ENCODE results near the gene ENTPD5.
"Not testable (repeated sequence)": the region's sequence is repeated elsewhere in the genome, so short reads cannot be mapped to it uniquely, and the experiment has no call there.

The ENTPD5 gene

DNA sequence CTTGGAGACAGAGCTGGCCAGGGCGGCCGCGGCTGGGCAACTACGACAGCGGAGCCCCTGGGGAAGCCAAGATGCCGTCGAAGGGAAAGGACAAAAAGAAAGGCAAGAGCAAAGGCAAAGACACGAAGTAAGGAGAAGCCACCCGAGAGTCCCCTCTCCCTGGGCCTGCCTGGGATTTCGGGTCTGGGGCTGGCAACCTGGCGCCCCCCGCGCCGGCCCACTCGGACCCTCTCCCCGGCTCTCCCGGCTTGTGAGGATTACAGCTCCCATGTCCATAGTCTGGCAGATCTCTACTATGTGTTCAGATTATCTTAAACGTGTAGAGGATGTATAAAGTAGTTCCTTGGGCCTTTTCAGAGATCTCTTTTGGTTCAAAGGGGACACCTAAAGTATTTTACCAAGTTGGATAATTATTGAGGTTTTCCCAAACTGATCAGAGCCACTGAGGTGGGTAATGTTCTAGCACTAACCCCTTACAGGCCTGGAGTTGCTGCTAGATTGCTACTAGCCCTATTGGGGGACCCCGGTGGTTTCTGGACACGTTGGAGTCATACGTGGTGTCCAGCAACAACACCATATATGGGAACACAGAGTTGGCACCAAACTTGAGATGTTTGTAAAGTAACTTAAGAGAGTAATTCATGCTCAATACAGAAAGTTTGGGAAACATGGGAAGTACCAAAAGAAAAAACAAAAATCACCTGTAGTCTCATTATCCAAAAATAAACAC is 485 bp upstream of the ENTPD5 start:
- no peaks in the 10 kb centered on the region for H3K27me3 Mint-ChIP-seq
- H3K36me3 Mint-ChIP-seq (ENCODE audit: low read depth): peaks cover 9% of the 10 kb centered on the region
- no peaks in the 10 kb centered on the region for H3K9me3 Mint-ChIP-seq
- DNase-seq: no peak
- H3K27ac Mint-ChIP-seq: peak overlapping the region; percentile 95
- peaks cover 14% of the 10 kb centered on the region for H3K4me1 Mint-ChIP-seq (ENCODE audit: low read depth)
- peak overlapping the region; percentile 89 for H3K4me3 Mint-ChIP-seq

DNA sequence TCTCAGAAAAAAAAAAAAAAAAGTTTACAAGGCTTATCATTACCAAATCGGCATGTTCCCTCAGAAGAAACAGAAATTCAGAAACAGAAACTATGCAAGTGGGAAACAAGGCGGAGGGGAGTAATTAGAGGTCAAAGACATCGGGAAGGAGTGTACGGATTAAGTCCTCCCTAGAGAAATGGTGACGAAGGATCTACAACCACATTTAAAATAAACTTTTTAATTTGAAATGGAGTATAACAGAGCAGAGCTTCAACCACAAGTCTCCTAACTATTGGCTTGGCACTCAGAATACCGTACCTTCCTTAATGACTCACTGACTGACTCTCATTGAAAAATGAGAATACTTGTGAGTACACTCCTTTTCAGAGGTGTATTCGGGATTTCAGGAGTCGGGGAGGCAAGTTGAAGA is 908 bp downstream of the ENTPD5 start:
- peaks cover 14% of the 10 kb centered on the region for H3K4me1 Mint-ChIP-seq (ENCODE audit: low read depth)
- peak overlapping the region; percentile 97 for H3K27ac Mint-ChIP-seq
- no peaks in the 10 kb centered on the region for H3K27me3 Mint-ChIP-seq
- no peak for DNase-seq
- H3K4me3 Mint-ChIP-seq: peak overlapping the region; percentile 89
- H3K9me3 Mint-ChIP-seq: no peaks in the 10 kb centered on the region
- H3K36me3 Mint-ChIP-seq (ENCODE audit: low read depth): peaks cover 20% of the 10 kb centered on the region

DNA sequence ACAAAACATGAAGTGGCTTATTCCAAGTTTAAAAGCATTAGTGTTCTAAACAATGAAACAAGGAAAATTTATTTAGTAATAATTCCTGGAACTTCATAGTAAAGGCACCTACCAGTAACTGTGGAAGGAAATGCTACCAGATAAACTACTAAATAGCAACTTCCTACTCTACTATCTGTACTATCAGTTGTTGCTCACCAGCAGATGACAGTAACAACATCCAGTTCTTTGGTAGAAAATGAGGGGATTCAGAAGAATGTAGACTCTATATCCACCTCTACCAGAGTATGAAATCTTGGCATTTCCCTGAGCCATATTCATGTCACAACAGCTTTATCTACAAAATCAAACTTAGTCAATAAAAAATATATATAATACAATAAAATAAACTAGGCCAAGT is 3.1 kb downstream of the ENTPD5 start:
- Mint-ChIP-seq H3K4me3 (no peak overlapping the region), H3K27me3 (no peaks in the 10 kb centered on the region), H3K27ac (no peak overlapping the region), H3K4me1 (ENCODE audit: low read depth) (peaks cover 14% of the 10 kb centered on the region), H3K9me3 (no peaks in the 10 kb centered on the region), H3K36me3 (ENCODE audit: low read depth) (peaks cover 29% of the 10 kb centered on the region)
- no peak for DNase-seq

DNA sequence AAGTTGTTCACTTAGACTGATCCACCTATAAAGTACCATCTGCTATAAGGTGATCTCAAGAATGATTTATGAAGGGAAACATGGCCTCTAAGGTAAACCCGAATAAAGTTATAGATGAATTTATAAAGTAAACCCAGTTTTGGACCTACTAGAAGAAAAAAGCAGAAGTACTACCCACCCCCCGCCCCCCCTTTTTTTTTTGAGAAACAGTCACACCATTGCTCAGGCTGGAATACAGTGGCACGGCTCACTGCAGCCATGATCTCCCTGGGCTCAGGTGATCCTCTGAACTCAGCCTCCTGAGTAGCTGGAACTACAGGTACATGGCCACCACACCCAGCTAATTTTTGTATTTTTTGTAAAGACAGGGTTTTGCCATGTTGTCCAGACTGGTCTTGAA is 3.9 kb downstream of the ENTPD5 start:
- Mint-ChIP-seq H3K27ac (no peak overlapping the region), H3K4me3 (no peak overlapping the region), H3K36me3 (ENCODE audit: low read depth) (peaks cover 35% of the 10 kb centered on the region), H3K9me3 (no peaks in the 10 kb centered on the region), H3K4me1 (ENCODE audit: low read depth) (peaks cover 14% of the 10 kb centered on the region), H3K27me3 (no peaks in the 10 kb centered on the region)
- no peak for DNase-seq

DNA sequence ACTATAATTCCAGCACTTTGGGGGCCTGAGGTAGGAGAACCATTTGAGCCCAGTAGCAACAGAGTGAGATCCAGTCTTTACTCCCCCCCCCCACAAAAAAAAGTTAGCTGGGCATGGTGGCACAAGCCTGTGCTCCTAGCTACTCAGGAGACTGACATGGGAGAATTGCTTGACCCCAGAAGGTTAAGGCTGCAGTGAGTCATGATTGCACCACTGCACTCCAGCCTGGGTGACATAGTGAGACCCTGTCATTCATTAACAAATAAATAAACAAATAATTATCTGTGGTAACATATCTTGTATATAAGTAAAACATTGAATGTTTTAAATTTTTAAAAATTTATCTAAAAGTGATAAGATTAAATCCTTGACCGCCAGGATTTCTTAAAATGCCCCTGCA is 4.8 kb downstream of the ENTPD5 start:
- Mint-ChIP-seq H3K4me3 (no peak overlapping the region), H3K9me3 (no peaks in the 10 kb centered on the region), H3K27me3 (no peaks in the 10 kb centered on the region), H3K27ac (no peak overlapping the region), H3K4me1 (ENCODE audit: low read depth) (peaks cover 6% of the 10 kb centered on the region), H3K36me3 (ENCODE audit: low read depth) (peaks cover 40% of the 10 kb centered on the region)
- no peak for DNase-seq

DNA sequence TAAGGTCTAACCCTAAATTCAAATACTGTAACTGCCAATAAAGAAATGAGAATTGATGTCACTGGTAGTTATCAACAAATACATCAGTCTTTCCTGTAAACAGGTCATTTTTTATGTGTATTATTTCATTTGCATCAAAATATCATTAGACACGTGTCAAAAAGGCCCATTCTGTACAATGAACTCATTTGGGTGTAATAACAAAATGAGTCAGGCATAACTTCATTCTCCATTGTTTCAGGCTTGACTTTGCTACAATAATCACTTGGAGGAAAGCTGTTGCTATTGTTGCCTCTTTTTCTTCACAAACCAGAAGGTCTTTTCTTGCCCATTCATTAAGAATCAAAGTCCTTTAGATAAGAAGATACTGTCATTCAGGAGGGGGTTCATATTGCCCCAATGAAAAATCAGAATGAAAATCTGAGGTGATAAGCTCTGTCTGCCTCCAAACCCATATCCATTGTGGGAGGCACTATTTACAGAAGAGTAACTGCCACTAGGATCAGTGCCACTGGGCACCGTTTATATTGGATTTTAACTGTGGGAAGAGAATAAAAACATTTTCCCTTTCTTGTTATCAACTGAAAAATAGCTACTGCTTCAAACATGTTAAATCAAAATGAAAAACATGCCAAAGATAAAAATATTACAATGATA is 10.1 kb downstream of the ENTPD5 start:
- Mint-ChIP-seq H3K27ac (no peak overlapping the region), H3K27me3 (no peaks in the 10 kb centered on the region), H3K9me3 (no peaks in the 10 kb centered on the region), H3K4me3 (no peak overlapping the region), H3K36me3 (ENCODE audit: low read depth) (peaks cover 50% of the 10 kb centered on the region), H3K4me1 (ENCODE audit: low read depth) (no peaks in the 10 kb centered on the region)
- DNase-seq: no peak

DNA sequence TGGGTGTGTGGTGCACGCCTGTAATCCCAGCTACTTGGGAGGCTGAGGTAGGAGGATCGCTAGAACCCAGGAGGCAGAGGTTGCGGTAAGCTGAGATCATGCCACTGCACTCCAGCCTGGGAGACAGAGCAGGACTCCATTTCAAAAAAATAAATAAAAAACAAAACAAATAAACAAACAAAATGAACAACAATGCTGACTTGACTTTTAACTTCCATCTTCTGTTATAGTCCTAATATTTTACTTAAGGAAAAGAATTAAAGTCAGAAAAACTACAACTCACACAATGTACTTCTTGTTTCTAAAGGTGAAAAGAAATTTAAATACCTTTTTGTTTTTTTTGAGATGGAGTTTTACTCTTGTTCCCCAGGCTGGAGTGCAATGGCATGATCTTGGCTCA is 13.4 kb downstream of the ENTPD5 start:
- H3K36me3 Mint-ChIP-seq (ENCODE audit: low read depth): peaks cover 36% of the 10 kb centered on the region
- H3K4me1 Mint-ChIP-seq (ENCODE audit: low read depth); H3K9me3 Mint-ChIP-seq; H3K27ac Mint-ChIP-seq; DNase-seq; H3K4me3 Mint-ChIP-seq; H3K27me3 Mint-ChIP-seq: not testable (repeated sequence)

DNA sequence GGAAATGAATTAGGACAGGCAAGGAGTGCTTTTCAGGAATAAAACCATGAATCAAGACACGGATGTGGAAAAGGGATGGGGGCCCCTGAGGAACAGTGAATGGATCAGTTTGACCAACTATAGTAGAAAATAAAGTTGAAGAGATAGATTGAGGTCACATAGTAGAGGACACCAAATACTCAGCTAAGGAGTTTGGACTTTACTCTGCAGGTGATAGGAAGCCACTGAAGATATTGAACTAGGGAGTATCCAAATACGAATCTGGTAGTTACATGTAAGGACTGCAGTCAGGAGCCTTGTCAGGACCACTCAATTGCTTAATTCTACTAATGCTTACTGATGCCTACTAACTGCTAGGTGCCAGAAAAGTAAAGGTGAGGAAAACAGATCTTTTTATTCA is 20.4 kb downstream of the ENTPD5 start:
- Mint-ChIP-seq H3K4me3 (no peak overlapping the region), H3K36me3 (ENCODE audit: low read depth) (peaks cover 21% of the 10 kb centered on the region), H3K9me3 (no peaks in the 10 kb centered on the region), H3K4me1 (ENCODE audit: low read depth) (no peaks in the 10 kb centered on the region), H3K27ac (no peak overlapping the region), H3K27me3 (no peaks in the 10 kb centered on the region)
- no peak for DNase-seq

DNA sequence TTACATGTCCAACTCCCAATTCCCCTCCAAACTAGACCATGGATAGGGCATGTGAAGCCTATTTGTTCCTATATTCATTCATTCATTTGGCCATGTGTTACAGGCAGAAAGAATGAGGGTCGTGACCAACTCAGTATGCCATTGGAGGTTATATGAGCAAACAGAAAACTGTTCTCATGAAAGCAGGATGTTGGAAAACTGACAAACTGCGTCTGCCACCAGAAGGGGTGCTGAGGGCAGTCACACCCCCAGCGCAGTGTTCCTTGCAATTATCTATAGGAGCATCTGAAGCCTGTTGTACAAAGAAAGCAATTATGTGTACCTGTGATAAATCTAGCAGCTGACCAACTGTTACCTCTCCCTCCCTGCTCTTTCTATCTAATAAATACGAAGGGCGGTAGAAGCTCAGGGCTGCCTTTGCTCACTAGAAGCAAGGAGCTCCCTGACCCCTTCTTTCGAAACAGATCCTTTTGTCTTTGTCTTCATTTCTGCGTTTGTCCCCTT is 21.1 kb downstream of the ENTPD5 start:
- Mint-ChIP-seq H3K4me3 (no peak overlapping the region), H3K9me3 (no peaks in the 10 kb centered on the region), H3K36me3 (ENCODE audit: low read depth) (peaks cover 15% of the 10 kb centered on the region), H3K27me3 (no peaks in the 10 kb centered on the region), H3K4me1 (ENCODE audit: low read depth) (no peaks in the 10 kb centered on the region), H3K27ac (no peak overlapping the region)
- DNase-seq: no peak

DNA sequence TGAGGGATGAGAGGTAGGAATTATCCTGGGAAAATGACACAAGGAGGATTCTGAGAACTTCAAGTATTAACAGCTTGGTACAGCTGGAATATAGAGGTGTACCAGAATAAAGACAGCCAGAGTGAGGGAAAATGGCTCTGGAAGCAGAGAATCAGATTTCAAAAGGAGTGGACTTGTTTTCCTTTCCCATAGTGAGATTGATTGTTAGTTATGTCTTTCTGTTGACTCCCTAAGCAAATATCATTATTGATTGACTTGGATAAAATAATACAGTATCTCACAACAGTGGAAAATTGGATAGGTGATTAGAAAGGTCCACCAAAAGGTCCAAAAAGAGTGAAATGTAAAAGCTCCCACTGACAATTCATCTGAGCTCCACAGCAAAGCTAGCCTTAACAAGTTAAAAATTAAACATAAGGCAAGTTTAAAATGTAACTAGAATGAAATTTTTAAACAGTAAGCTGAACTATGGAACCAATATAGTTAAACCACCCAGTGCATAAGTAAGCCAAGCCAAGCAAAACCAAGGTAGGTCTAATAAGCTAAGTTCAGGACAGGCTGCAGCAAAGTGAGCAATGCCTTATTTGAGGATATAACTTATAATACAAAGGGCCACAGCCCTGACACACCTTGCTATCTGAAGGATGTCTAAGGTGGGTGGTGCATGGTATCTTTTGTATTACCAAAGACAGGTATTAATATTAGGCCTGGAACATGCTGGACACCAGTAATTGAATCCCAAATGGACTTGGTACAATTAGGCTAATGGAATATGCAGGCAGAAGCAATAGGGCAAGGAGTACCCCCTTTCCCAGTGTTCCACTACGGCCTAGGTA is 21.8 kb downstream of the ENTPD5 start:
- H3K4me1 Mint-ChIP-seq (ENCODE audit: low read depth): no peaks in the 10 kb centered on the region

DNA sequence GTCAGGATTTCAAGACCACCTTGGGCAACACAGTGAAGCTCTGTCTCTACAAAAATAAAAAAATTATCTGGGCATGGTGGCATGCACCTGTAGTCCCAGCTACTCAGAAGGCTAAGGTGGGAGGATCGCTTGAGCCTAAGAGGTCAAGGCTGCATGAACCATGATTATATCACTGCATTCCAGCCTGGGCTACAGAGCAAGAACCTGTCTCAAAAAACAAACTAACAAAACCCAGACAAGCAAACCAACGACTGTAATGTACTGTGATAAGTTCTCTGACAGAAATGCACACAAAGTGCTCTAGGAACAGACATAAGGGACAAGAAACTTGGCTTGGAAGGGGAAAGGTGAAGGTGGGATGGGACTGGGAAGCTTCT is 22.4 kb downstream of the ENTPD5 start:
- H3K9me3 Mint-ChIP-seq: no peaks in the 10 kb centered on the region
- no peak for DNase-seq
- H3K27ac Mint-ChIP-seq: no peak overlapping the region
- H3K36me3 Mint-ChIP-seq (ENCODE audit: low read depth): peaks cover 15% of the 10 kb centered on the region
- H3K4me1 Mint-ChIP-seq (ENCODE audit: low read depth): no peaks in the 10 kb centered on the region
- H3K4me3 Mint-ChIP-seq: no peak overlapping the region
- no peaks in the 10 kb centered on the region for H3K27me3 Mint-ChIP-seq

More for the DNA sequence above, 21.8 kb downstream of the ENTPD5 start:
- no peak for DNase-seq
- no peaks in the 10 kb centered on the region for H3K27me3 Mint-ChIP-seq
- H3K36me3 Mint-ChIP-seq (ENCODE audit: low read depth): peaks cover 15% of the 10 kb centered on the region
- no peaks in the 10 kb centered on the region for H3K9me3 Mint-ChIP-seq
- H3K4me3 Mint-ChIP-seq: no peak overlapping the region
- no peak overlapping the region for H3K27ac Mint-ChIP-seq

DNA sequence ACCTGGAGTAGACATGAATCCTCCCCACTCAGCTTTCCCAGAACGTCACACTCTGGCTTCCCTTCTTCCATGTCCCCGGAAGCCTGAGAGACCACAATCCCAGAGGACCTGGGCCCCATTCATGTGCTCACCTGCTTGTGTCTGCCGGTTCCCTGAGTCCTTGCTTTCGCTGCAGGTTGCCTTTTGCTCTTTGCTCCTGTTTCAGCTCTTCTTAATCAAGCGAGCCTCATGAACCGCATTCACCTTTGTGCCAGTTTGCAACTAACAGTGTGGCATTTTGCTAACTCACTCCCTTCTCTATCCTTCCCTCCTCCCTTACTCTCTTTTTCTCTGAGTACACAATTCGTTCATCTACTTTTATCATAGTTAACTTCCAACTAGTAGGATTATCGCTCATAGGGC is 23.1 kb downstream of the ENTPD5 start:
- Mint-ChIP-seq H3K36me3 (ENCODE audit: low read depth) (peaks cover 17% of the 10 kb centered on the region), H3K9me3 (no peaks in the 10 kb centered on the region), H3K27ac (no peak overlapping the region), H3K27me3 (no peaks in the 10 kb centered on the region), H3K4me3 (no peak overlapping the region), H3K4me1 (ENCODE audit: low read depth) (no peaks in the 10 kb centered on the region)
- no peak for DNase-seq

DNA sequence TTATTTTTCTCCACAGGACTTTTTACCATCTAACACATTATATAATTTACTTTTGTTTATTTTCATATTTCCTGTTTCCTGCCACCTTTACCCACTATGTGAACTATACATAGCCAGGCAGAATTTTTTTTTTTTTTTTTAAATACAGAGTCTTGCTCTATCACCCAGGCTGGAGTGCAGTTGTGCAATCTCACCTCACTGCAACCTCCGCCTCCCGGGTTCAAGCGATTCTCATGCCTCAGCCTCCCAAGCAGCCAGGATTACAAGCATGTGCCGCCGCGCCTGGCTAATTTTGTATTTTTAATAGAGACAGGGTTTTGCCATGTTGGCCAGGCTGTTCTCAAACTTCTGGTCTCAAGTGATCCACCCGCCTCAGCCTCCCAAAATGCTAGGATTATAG is 24.2 kb downstream of the ENTPD5 start:
- peaks cover 17% of the 10 kb centered on the region for H3K36me3 Mint-ChIP-seq (ENCODE audit: low read depth)
- not testable (repeated sequence) for H3K27me3 Mint-ChIP-seq; H3K27ac Mint-ChIP-seq; DNase-seq; H3K4me3 Mint-ChIP-seq; H3K4me1 Mint-ChIP-seq (ENCODE audit: low read depth); H3K9me3 Mint-ChIP-seq

DNA sequence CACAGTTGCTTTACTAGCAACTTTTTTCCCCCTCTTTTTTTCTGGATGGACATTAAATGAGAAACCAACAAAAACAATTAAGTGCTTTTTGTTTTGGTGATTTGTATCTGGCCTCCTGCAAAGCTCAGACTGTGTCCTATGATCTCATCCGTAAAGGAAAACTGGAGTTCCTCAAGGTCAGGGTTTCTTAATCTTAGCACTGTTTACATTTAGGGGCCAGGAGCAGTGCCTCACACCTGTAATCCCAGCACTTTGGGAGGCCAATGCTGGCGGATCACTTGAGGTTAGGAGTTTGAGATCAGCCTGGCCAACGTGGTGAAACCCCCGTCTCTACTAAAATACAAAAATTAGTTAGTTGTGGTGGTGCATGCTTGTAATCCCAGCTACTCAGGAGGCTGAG is 28.0 kb downstream of the ENTPD5 start:
- Mint-ChIP-seq H3K9me3 (no peaks in the 10 kb centered on the region), H3K4me3 (no peak overlapping the region), H3K4me1 (ENCODE audit: low read depth) (no peaks in the 10 kb centered on the region), H3K36me3 (ENCODE audit: low read depth) (peaks cover 25% of the 10 kb centered on the region), H3K27me3 (no peaks in the 10 kb centered on the region), H3K27ac (no peak overlapping the region)
- DNase-seq: no peak

DNA sequence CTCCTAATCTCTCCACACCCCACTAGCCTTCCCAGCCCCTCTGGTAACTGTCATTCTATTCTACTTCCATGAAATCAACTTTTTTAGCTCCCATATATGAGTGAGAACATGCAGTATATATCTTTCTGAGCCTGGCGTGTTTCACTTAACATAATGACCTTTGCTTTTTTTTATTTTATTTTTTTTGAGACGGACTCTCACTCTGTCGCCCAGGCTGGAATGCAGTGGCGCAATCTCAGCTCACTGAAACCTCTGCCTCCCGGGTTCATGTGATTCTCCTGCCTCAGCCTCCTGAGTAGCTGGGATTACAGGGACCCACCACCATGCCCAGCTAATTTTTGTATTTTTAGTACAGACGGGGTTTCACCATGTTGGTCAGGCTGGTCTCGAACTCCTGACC is 30.4 kb downstream of the ENTPD5 start:
- DNase-seq; H3K27me3 Mint-ChIP-seq; H3K4me1 Mint-ChIP-seq (ENCODE audit: low read depth); H3K9me3 Mint-ChIP-seq; H3K27ac Mint-ChIP-seq; H3K4me3 Mint-ChIP-seq: not testable (repeated sequence)
- peaks cover 32% of the 10 kb centered on the region for H3K36me3 Mint-ChIP-seq (ENCODE audit: low read depth)
